ENCODE data around the gene NOS2.

GRCh38 chr17:27768858-27769410 is 31.4 kb downstream of the NOS2 start:
- TF ChIP-seq CTCF (IDR thresholded peaks at IDR 0.05) (no peak), ZFX (IDR thresholded peaks at IDR 0.05; ENCODE audit: borderline replicate concordance) (no peak)
